Esophagus squamous epithelium (tissue), 5 donors: ENCODE data around the gene STK17B. TPM values are rescaled to one million over a fixed set of nuclear protein-coding genes. Genes with fewer than 3 reads are reported as not detected.

Source experiments
- DNase-seq: peaks from one replicate; lab custom pipeline; 2025; lab: John Stamatoyannopoulos, UW
- H3K27ac ChIP-seq, 4 donors: fragments of 200-600 bp; sonication (generic); one replicate each; pipeline ENCODE4 v1.5.1; 2016 to 2019; ENCODE audit warnings: mild to moderate bottlenecking in 1 of 4
- H3K27me3 ChIP-seq, 4 donors: fragments of 200-600 bp; sonication (generic); 1 replicate in 3 of 4; 2 replicates in 1 of 4; pipeline versions ENCODE4 v1.5.1 to v1.6.0; 2017 to 2021; ENCODE audit warnings: antibody characterized with exemption in 1 of 4
- H3K36me3 ChIP-seq, 3 donors: fragments of 200-600 bp; sonication (generic); one replicate each; pipeline ENCODE4 v1.5.1; 2016 to 2019
- H3K4me1 ChIP-seq, 3 donors: fragments of 200-600 bp; sonication (generic); one replicate each; pipeline ENCODE4 v1.5.1; 2017 to 2019
- H3K4me3 ChIP-seq, 4 donors: fragments of 200-600 bp; sonication (generic); 1 replicate in 3 of 4; 2 replicates in 1 of 4; pipeline ENCODE4 v1.5.1; 2016 to 2019; ENCODE audit warnings: mild to moderate bottlenecking in 2 of 4, moderate library complexity in 1 of 4
- H3K9me3 ChIP-seq, 3 donors: fragments of 200-600 bp; sonication (generic); one replicate each; pipeline ENCODE4 v1.5.1; 2016 to 2019
- POLR2A ChIP-seq, 4 donors: fragments of 450-650 bp; IDR thresholded peaks; one replicate each; pipeline ENCODE4 v1.6.1; 2017; ENCODE audit warnings: antibody characterized with exemption in 4 of 4, mild to moderate bottlenecking in 4 of 4, moderate library complexity in 3 of 4
- WGBS, 2 donors: methylation state at CpG; one replicate each; pipeline ENCODE4 v1.1.5; 2018; 5-methylcytosine and 5-hydroxymethylcytosine counted together
- intact Hi-C: fragments of 100-400 bp; cut with DNase I; formaldehyde crosslinking; loops from one replicate; pipeline ENCODE4 v1.15.0; 2022
- total RNA-seq, 4 donors: library from RNA; depleted of rRNA; stranded (reverse); fragments of >200 nt; gene quantifications; one replicate each; pipeline ENCODE4 v1.1.0, GENCODE V29; 2016
- TF ChIP-seq, protein P1 (sequence below), 6 experiments: fragments of 450-650 bp in 4 of 6; fragments of 200-600 bp in 2 of 6; sonication (generic) in 2 of 6; IDR thresholded peaks; one replicate each; pipeline ENCODE4 v1.5.1; 2016 to 2019; ENCODE audit warnings: antibody characterized with exemption in 6 of 6, mild to moderate bottlenecking in 4 of 6, moderate library complexity in 4 of 6
- donor health status: DM: yes; HTN: yes; CAD: no.

STK17B gene
- total RNA-seq, 4 donors from 2014 or later, result 7.9 to 32.2 (median 18.2) TPM

DNA sequence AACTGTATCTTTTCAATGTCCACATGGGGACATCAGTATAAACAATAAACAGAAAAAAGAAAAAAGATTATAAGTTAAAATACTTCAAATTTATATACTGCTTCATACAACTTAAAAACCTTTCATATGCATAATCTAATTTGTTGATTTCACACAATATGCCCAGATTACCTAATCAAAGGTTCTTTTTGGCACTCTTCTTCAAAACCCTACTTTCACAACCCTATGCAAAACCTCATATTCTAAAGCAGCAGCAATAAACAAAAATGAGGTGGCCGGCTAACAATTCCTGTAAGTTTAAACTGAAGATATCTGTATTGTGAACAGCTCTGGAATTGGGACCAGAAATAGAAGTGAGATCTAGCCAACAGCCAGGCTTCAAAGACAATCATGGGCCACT lies 28.6 kb downstream of the STK17B start:
- Histone ChIP-seq H3K4me3 (no peak overlapping the region), H3K27me3 (no peaks in the 10 kb centered on the region), H3K36me3 (peaks cover 0 to 71% (median 0%) of the 10 kb centered on the region in 3 donors), H3K9me3 (no peaks in the 10 kb centered on the region), H3K27ac (no peak overlapping the region), H3K4me1 (no peaks in the 10 kb centered on the region)
- no peak for DNase-seq
- intact Hi-C loops, result no loop called here
- TF ChIP-seq, protein P1, sequence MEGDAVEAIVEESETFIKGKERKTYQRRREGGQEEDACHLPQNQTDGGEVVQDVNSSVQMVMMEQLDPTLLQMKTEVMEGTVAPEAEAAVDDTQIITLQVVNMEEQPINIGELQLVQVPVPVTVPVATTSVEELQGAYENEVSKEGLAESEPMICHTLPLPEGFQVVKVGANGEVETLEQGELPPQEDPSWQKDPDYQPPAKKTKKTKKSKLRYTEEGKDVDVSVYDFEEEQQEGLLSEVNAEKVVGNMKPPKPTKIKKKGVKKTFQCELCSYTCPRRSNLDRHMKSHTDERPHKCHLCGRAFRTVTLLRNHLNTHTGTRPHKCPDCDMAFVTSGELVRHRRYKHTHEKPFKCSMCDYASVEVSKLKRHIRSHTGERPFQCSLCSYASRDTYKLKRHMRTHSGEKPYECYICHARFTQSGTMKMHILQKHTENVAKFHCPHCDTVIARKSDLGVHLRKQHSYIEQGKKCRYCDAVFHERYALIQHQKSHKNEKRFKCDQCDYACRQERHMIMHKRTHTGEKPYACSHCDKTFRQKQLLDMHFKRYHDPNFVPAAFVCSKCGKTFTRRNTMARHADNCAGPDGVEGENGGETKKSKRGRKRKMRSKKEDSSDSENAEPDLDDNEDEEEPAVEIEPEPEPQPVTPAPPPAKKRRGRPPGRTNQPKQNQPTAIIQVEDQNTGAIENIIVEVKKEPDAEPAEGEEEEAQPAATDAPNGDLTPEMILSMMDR (IDR thresholded peaks at IDR 0.05), result no peak
- TF ChIP-seq POLR2A (IDR thresholded peaks at IDR 0.05), result no peak
- 70 to 71% methylated on average over 1 of the region's 1 CpG for WGBS, 2 donors

DNA sequence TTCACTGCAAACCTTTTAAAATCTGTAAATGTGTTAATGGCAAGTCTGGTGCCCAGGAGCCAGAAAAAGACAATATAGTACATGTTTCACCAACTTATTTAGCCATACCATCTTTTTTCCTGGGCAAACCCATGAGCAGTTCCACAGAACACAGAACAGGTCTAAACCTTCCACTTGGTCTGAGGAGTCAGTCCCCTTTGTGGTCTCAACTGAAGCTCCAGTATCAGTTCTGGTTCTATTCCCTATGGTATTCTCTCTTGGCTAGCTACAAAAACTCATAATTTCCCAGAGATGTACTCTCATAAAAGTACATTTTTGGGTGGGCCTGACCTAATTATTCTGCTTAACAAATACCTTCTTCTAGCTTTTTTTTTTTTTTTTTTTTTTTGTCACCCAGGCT lies 31.2 kb downstream of the STK17B start:
- intact Hi-C loops, result no loop called here
- TF ChIP-seq, protein P1 (IDR thresholded peaks at IDR 0.05), result no peak
- no peak for TF ChIP-seq POLR2A (IDR thresholded peaks at IDR 0.05)
- Histone ChIP-seq H3K9me3 (no peaks in the 10 kb centered on the region), H3K4me1 (no peaks in the 10 kb centered on the region), H3K36me3 (peaks cover 0 to 82% (median 4%) of the 10 kb centered on the region in 3 donors), H3K27me3 (no peaks in the 10 kb centered on the region), H3K27ac (no peak overlapping the region), H3K4me3 (no peak overlapping the region)
- DNase-seq, result no peak

DNA sequence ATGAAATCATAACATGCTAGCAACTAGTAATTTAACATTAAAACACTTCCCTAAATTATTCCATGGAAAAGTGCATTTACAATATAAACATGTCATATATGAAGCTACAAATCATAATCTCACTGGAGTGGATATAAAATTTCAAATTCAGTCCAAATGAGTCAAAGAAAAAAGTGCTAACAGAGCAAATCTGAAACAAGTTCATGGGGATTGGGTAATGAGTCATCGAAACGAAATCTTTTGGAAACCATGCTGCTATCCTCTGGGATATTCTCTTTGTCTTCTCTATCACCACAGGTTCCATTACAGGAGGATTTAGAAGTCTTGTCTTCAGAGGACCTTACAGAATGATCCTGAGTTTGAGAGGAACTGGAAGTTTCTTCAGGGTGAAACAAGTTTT lies 34.1 kb downstream of the STK17B start:
- peaks cover 0 to 12% (median 12%) of the 10 kb centered on the region in 3 donors for H3K9me3 ChIP-seq
- peaks cover 0 to 72% (median 4%) of the 10 kb centered on the region in 3 donors for H3K36me3 ChIP-seq
- H3K27me3 ChIP-seq, result no peaks in the 10 kb centered on the region
- H3K4me1 ChIP-seq, result no peaks in the 10 kb centered on the region
- H3K4me3 ChIP-seq, result no peak overlapping the region
- no peak overlapping the region for H3K27ac ChIP-seq
- intact Hi-C loops, result no loop called here
- TF ChIP-seq, protein P1 (IDR thresholded peaks at IDR 0.05), result no peak
- TF ChIP-seq POLR2A (IDR thresholded peaks at IDR 0.05), result no peak
- no peak for DNase-seq
- 61 to 72% methylated on average over 2 of the region's 2 CpGs for WGBS, 2 donors

DNA sequence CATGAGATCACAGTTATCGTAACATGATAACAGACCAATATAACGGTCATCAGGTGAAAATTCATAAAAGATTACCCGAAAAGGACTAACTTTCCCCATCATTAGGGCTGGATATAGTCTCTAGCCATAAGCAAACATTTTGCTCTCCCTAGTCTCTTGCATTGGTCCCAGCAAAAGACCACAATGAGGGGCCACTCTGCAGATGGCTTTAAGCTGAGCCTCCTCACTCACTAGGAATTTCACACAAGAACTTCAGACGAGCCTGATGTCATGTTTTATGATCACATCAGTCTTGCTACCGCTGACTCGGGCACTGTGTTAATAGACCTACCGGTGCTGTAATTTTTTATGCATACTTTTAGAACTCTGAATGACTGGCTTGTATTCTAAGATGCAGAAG lies 35.2 kb downstream of the STK17B start:
- Histone ChIP-seq H3K27ac (no peak overlapping the region), H3K27me3 (no peaks in the 10 kb centered on the region), H3K4me3 (no peak overlapping the region), H3K9me3 (peaks cover 0 to 23% (median 23%) of the 10 kb centered on the region in 3 donors), H3K36me3 (peaks cover 0 to 65% (median 4%) of the 10 kb centered on the region in 3 donors), H3K4me1 (no peaks in the 10 kb centered on the region)
- no peak for TF ChIP-seq POLR2A (IDR thresholded peaks at IDR 0.05)
- TF ChIP-seq, protein P1 (IDR thresholded peaks at IDR 0.05), result no peak
- intact Hi-C loops, result no loop called here
- 90 to 95% methylated on average over 7 of the region's 7 CpGs for WGBS, 2 donors
- DNase-seq, result no peak

DNA sequence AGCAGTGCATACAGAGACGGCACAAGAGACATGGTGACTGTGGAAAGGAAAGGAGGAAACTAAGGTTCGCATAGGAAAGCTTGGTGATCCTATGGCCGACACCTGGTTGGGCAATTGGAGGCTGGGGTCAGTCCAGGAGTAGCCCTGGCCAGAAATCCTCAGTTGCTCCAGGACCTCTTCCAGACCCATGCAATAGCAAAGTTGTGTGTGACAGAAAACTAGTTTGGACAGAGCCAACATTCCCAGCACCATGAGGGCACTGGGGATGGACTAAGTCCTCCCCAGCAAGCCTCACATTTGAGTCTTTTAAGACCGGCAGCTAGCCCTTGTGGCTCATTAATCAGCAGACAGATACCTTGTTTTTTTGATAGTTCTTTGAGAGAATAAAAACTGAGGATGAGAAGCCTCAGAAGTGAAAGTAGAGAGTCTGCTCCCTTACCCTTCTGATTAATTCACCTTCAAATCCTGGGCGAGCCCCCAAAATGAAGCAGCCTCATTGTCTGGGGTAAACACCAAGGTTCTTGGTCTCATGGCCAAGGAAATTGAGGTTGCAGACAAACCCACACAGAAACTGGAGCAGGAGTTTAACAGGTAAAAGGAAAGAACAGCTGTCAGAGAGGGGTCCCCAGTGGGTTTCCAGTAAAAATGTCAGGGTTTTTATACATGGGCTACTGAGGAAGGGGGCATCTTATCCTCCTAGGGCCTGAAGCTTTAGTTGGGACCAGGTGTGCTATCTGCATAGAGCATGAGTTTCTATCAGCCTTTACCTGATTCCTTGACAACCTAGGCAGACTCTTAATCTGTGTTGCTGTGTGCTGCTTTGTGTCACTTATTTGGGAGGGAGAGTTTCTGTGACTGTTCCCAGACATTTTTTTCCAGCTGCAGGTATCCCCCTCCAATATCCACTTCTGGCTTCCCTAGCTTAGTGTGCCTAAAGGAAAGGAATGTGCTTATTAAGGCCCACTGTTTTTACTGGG lies 39.1 kb downstream of the STK17B start:
- TF ChIP-seq POLR2A (IDR thresholded peaks at IDR 0.05), result no peak
- TF ChIP-seq, protein P1 (IDR thresholded peaks at IDR 0.05), result no peak
- Histone ChIP-seq H3K4me3 (no peak overlapping the region), H3K27me3 (no peaks in the 10 kb centered on the region), H3K9me3 (peaks cover 0 to 50% (median 34%) of the 10 kb centered on the region in 3 donors), H3K36me3 (peaks cover 0 to 26% (median 4%) of the 10 kb centered on the region in 3 donors), H3K4me1 (no peaks in the 10 kb centered on the region), H3K27ac (no peak overlapping the region)
- intact Hi-C loops, result no loop called here
- 64 to 84% methylated on average over 3 to 5 of the region's 5 CpGs for WGBS, 2 donors
- no peak for DNase-seq
